ENCODE measurements around the gene PCDH15.

Gene PCDH15

GRCh38 chr10:53886325-53887300, 914.4 kb downstream of the PCDH15 start:
- no peak overlapping the region for H3K4me3 ChIP-seq (replicated peaks in 1 of 2; ENCODE audit: low read depth in 2 of 2, low read length in 2 of 2)
- TF ChIP-seq CTCF (IDR thresholded peaks at IDR 0.05; ENCODE audit: low read depth, low read length): no peak
- DNase-seq (ENCODE audit: low read depth in 2 of 2): no peak

- no peak for TF ChIP-seq CTCF (IDR thresholded peaks at IDR 0.05; ENCODE audit: low read depth, low read length)
- no peak for DNase-seq (ENCODE audit: low read depth in 2 of 2)
- H3K4me3 ChIP-seq (replicated peaks in 1 of 2; ENCODE audit: low read depth in 2 of 2, low read length in 2 of 2): no peak overlapping the region
These were observed 936.2 kb downstream of the PCDH15 start for GRCh38 chr10:53864846-53865245.

GRCh38 chr10:53852450-53853175, 948.4 kb downstream of the PCDH15 start:
- no peak for TF ChIP-seq CTCF (IDR thresholded peaks at IDR 0.05; ENCODE audit: low read depth, low read length)
- no peak for DNase-seq (ENCODE audit: low read depth in 2 of 2)
- H3K4me3 ChIP-seq (replicated peaks in 1 of 2; ENCODE audit: low read depth in 2 of 2, low read length in 2 of 2): no peak overlapping the region

GRCh38 chr10:53846809-53847208, 954.2 kb downstream of the PCDH15 start:
- no peak overlapping the region for H3K4me3 ChIP-seq (replicated peaks in 1 of 2; ENCODE audit: low read depth in 2 of 2, low read length in 2 of 2)
- no peak for TF ChIP-seq CTCF (IDR thresholded peaks at IDR 0.05; ENCODE audit: low read depth, low read length)
- DNase-seq (ENCODE audit: low read depth in 2 of 2): no peak

GRCh38 chr10:53843736-53844362, 957.2 kb downstream of the PCDH15 start:
- no peak for TF ChIP-seq CTCF (IDR thresholded peaks at IDR 0.05; ENCODE audit: low read depth, low read length)
- peak in 1 of 2 donors; percentile 17 for DNase-seq (ENCODE audit: low read depth in 2 of 2)
- no peak overlapping the region for H3K4me3 ChIP-seq (replicated peaks in 1 of 2; ENCODE audit: low read depth in 2 of 2, low read length in 2 of 2)

GRCh38 chr10:53841483-53842145, 959.4 kb downstream of the PCDH15 start:
- DNase-seq (ENCODE audit: low read depth in 2 of 2): no peak
- no peak overlapping the region for H3K4me3 ChIP-seq (replicated peaks in 1 of 2; ENCODE audit: low read depth in 2 of 2, low read length in 2 of 2)
- TF ChIP-seq CTCF (IDR thresholded peaks at IDR 0.05; ENCODE audit: low read depth, low read length): no peak
